HT1080 (cell line): ENCODE measurements around the gene RNF208. TPM values are rescaled to one million over a fixed set of nuclear protein-coding genes. Genes with fewer than 3 reads are reported as not detected.
A peak's percentile ranks its signal among the peaks of the same experiment; 100 is the strongest.
"Not testable (repeated sequence)": the region's sequence is repeated elsewhere in the genome, so short reads cannot be mapped to it uniquely, and the experiment has no call there.

Experiments
- DNase-seq: peaks from one replicate; pipeline ENCODE4 v3.0.0-alpha.2; 2015; ENCODE audit warnings: low read depth
- polyA plus RNA-seq, 2 experiments: library from polyadenylated mRNA; depleted of rRNA; stranded (reverse); fragments of >200 nt; gene quantifications; 2 replicates each; pipeline ENCODE4 v1.2.3, GENCODE V29; 2015
- total RNA-seq: library from RNA; depleted of rRNA; stranded (reverse); fragments of >200 nt; shearing (Covaris generic); gene quantifications from 2 replicates; pipeline ENCODE4 v1.2.3, GENCODE V29; 2014; rRNA removed

RNF208 gene
- total RNA-seq: 0.10 and 0.96 TPM in 2 replicates
- 1.7 and 1.8 TPM in 2 replicates for polyA plus RNA-seq (2015; cell fraction: cytosol; rRNA removed)
- 4.8 and 5.5 TPM in 2 replicates for polyA plus RNA-seq (2015; cell fraction: nucleus; rRNA removed)

GRCh38 chr9:137222190-137223077 lies at the start of gene RNF208:
Gene RNF208 (minus strand): TSS chr9:137222240. CDS start chr9:137221212, 1,028 bp downstream.
- DNase-seq: no peak

GRCh38 chr9:137271696-137272076 lies 49.6 kb upstream of the RNF208 start:
- DNase-seq: no peak

- DNase-seq: no peak
These were observed 49.1 kb upstream of the RNF208 start for GRCh38 chr9:137270929-137271695.

GRCh38 chr9:137269231-137269772 lies 47.3 kb upstream of the RNF208 start:
- DNase-seq: no peak

- DNase-seq: no peak
These were observed 46.6 kb upstream of the RNF208 start for GRCh38 chr9:137268538-137269201.

- DNase-seq: no peak
These were observed 45.9 kb upstream of the RNF208 start for GRCh38 chr9:137267933-137268355.

GRCh38 chr9:137266585-137267453 lies 44.8 kb upstream of the RNF208 start:
- no peak for DNase-seq

- DNase-seq: no peak
These were observed 44.1 kb upstream of the RNF208 start for GRCh38 chr9:137266162-137266527.

- no peak for DNase-seq
These were observed 43.6 kb upstream of the RNF208 start for GRCh38 chr9:137265496-137266161.

GRCh38 chr9:137264067-137264466 lies 42.0 kb upstream of the RNF208 start:
- DNase-seq: no peak

- no peak for DNase-seq
These were observed 41.5 kb upstream of the RNF208 start for GRCh38 chr9:137263506-137263905.

GRCh38 chr9:137262909-137263285 lies 40.9 kb upstream of the RNF208 start:
- no peak for DNase-seq

- DNase-seq: not testable (repeated sequence)
These were observed 40.3 kb upstream of the RNF208 start for GRCh38 chr9:137262173-137262908.

- no peak for DNase-seq
These were observed 34.8 kb upstream of the RNF208 start for GRCh38 chr9:137256856-137257255.

GRCh38 chr9:137256362-137256761 lies 34.3 kb upstream of the RNF208 start:
- DNase-seq: no peak

GRCh38 chr9:137255448-137256114 lies 33.5 kb upstream of the RNF208 start:
- DNase-seq: peak; percentile 38

GRCh38 chr9:137254624-137255447 lies 32.8 kb upstream of the RNF208 start, which contains the start of gene NELFB:
Gene NELFB (plus strand): TSS chr9:137255327.
- peak; percentile 76 for DNase-seq
